T-helper 22 cell (primary cell): ENCODE results near the gene SPINK4.

ENCODE experiments used
- DNase-seq: peaks from one replicate; pipeline ENCODE4 v3.0.0-alpha.2; 2020; ENCODE audit warnings: low read depth

The SPINK4 gene

GRCh38 chr9:33291901-33292300 lies 51.9 kb downstream of the SPINK4 start:
- DNase-seq, result no peak

- DNase-seq, result no peak
These were observed 53.8 kb downstream of the SPINK4 start for GRCh38 chr9:33293782-33294181.

GRCh38 chr9:33294670-33295432 lies 54.9 kb downstream of the SPINK4 start:
- DNase-seq, result no peak

GRCh38 chr9:33295571-33295970 lies 55.6 kb downstream of the SPINK4 start:
- no peak for DNase-seq

- no peak for DNase-seq
These were observed 57.5 kb downstream of the SPINK4 start for GRCh38 chr9:33297432-33297831.
